Nephron (organoid): ENCODE data around the gene ALPP.
"Not testable (repeated sequence)": the region's sequence is repeated elsewhere in the genome, so short reads cannot be mapped to it uniquely, and the experiment has no call there.

Experiments used
- H3K27ac Mint-ChIP-seq, 3 experiments: 2 replicates each; pipeline ENCODE4 v1.8.0; 2020; ENCODE audit warnings: mixed read lengths in 3 of 3, mild to moderate bottlenecking in 2 of 3, moderate library complexity in 1 of 3
- H3K27me3 Mint-ChIP-seq: 2 replicates; pipeline ENCODE4 v1.8.0; 2021; ENCODE audit warnings: low read depth, mild to moderate bottlenecking, moderate library complexity, mixed read lengths
- H3K36me3 Mint-ChIP-seq: 2 replicates; pipeline ENCODE4 v1.8.0; 2020; ENCODE audit warnings: low read depth, mixed read lengths
- H3K4me1 Mint-ChIP-seq: 2 replicates; pipeline ENCODE4 v1.8.0; 2020; ENCODE audit warnings: mixed read lengths
- H3K4me3 Mint-ChIP-seq, 3 experiments: 2 replicates each; pipeline ENCODE4 v1.8.0; 2020; ENCODE audit warnings: mild to moderate bottlenecking in 3 of 3, mixed read lengths in 3 of 3, moderate library complexity in 2 of 3
- H3K9me3 Mint-ChIP-seq: 2 replicates; pipeline ENCODE4 v1.8.0; 2020; ENCODE audit warnings: mixed read lengths
- CTCF ChIP-seq, 3 experiments: fragments of 200-600 bp; sonication (generic); IDR thresholded peaks; one replicate each; pipeline ENCODE4 v1.5.0; 2021; ENCODE audit warnings: antibody characterized with exemption in 3 of 3; ENCODE audit not compliant: unreplicated experiment in 3 of 3

ALPP gene

GRCh38 chr2:232393556-232393955, 15.0 kb downstream of the ALPP start:
- TF ChIP-seq CTCF (IDR thresholded peaks at IDR 0.05; ENCODE audit: unreplicated experiment in 3 of 3): no peak
- peaks cover 66% of the 10 kb centered on the region for H3K27me3 Mint-ChIP-seq
- H3K27ac Mint-ChIP-seq: no peak overlapping the region
- H3K4me3 Mint-ChIP-seq: no peak overlapping the region
- peaks cover 2% of the 10 kb centered on the region for H3K9me3 Mint-ChIP-seq
- H3K36me3 Mint-ChIP-seq: no peaks in the 10 kb centered on the region
- peaks cover 5% of the 10 kb centered on the region for H3K4me1 Mint-ChIP-seq

GRCh38 chr2:232394431-232394830, 15.9 kb downstream of the ALPP start:
- H3K27ac Mint-ChIP-seq, H3K9me3 Mint-ChIP-seq, H3K4me1 Mint-ChIP-seq, H3K36me3 Mint-ChIP-seq, H3K4me3 Mint-ChIP-seq: not testable (repeated sequence)
- H3K27me3 Mint-ChIP-seq: peaks cover 62% of the 10 kb centered on the region

GRCh38 chr2:232395586-232395985, 17.0 kb downstream of the ALPP start:
- H3K27ac Mint-ChIP-seq: no peak overlapping the region
- no peaks in the 10 kb centered on the region for H3K9me3 Mint-ChIP-seq
- no peak for TF ChIP-seq CTCF (IDR thresholded peaks at IDR 0.05; ENCODE audit: unreplicated experiment in 3 of 3)
- H3K4me3 Mint-ChIP-seq: no peak overlapping the region
- H3K4me1 Mint-ChIP-seq: no peaks in the 10 kb centered on the region
- peaks cover 55% of the 10 kb centered on the region for H3K27me3 Mint-ChIP-seq
- H3K36me3 Mint-ChIP-seq: no peaks in the 10 kb centered on the region

GRCh38 chr2:232396683-232397082, 18.1 kb downstream of the ALPP start:
- H3K4me1 Mint-ChIP-seq: no peaks in the 10 kb centered on the region

GRCh38 chr2:232398293-232399034, 19.9 kb downstream of the ALPP start:
- H3K4me1 Mint-ChIP-seq: no peaks in the 10 kb centered on the region
- no peak overlapping the region for H3K27ac Mint-ChIP-seq
- peaks cover 51% of the 10 kb centered on the region for H3K27me3 Mint-ChIP-seq
- H3K4me3 Mint-ChIP-seq: no peak overlapping the region
- no peaks in the 10 kb centered on the region for H3K36me3 Mint-ChIP-seq
- no peaks in the 10 kb centered on the region for H3K9me3 Mint-ChIP-seq
- no peak for TF ChIP-seq CTCF (IDR thresholded peaks at IDR 0.05; ENCODE audit: unreplicated experiment in 3 of 3)

More at GRCh38 chr2:232396683-232397082, 18.1 kb downstream of the ALPP start:
- Mint-ChIP-seq H3K36me3 (no peaks in the 10 kb centered on the region), H3K27me3 (peaks cover 48% of the 10 kb centered on the region), H3K4me3 (no peak overlapping the region), H3K27ac (no peak overlapping the region), H3K9me3 (no peaks in the 10 kb centered on the region)
- no peak for TF ChIP-seq CTCF (IDR thresholded peaks at IDR 0.05; ENCODE audit: unreplicated experiment in 3 of 3)

GRCh38 chr2:232400256-232401015, 21.9 kb downstream of the ALPP start:
- no peak overlapping the region for H3K4me3 Mint-ChIP-seq
- H3K36me3 Mint-ChIP-seq: no peaks in the 10 kb centered on the region
- peaks cover 43% of the 10 kb centered on the region for H3K27me3 Mint-ChIP-seq
- no peak for TF ChIP-seq CTCF (IDR thresholded peaks at IDR 0.05; ENCODE audit: unreplicated experiment in 3 of 3)
- no peaks in the 10 kb centered on the region for H3K4me1 Mint-ChIP-seq
- H3K27ac Mint-ChIP-seq: no peak overlapping the region
- no peaks in the 10 kb centered on the region for H3K9me3 Mint-ChIP-seq
